ENCODE data around the gene TMC1.
"Not testable (repeated sequence)": the region's sequence is repeated elsewhere in the genome, so short reads cannot be mapped to it uniquely, and the experiment has no call there.

TMC1 gene

DNA sequence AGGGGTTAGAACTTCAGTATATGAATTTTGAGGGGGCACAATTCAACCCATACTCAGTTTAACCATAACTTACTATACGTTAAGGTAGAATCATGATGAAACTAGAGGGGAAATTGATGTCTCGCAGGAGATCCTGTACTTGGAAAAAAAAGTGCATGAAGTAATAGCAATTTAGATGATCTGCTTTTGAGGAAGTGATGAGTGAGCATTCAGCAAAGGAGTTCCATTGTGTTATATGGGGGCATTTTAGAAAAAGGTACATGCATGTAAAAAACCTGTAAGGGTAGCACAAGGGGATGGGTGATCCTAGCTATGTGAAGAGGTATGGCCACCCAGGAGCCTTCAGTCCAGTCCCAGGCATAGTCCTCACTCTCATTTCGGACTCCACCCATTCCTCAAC is 14.8 kb upstream of the TMC1 start:
- H3K14ac ChIP-seq (ENCODE audit: low read length in 2 of 2) = no peak overlapping the region
- H3K36me3 ChIP-seq (ENCODE audit: control insufficient read depth in 1 of 2, insufficient read depth in 2 of 2, low read depth in 1 of 2, low read length in 2 of 2) = no peaks in the 10 kb centered on the region
- H4K8ac ChIP-seq (ENCODE audit: low read length) = no peak overlapping the region
- H2BK15ac ChIP-seq (ENCODE audit: low read depth, poor library complexity, severe bottlenecking) = no peak overlapping the region
- no peak overlapping the region for H2AFZ ChIP-seq (ENCODE audit: low read depth, low read length)
- H3K4me2 ChIP-seq (ENCODE audit: low read length, poor library complexity, severe bottlenecking) = no peak overlapping the region
- H3K18ac ChIP-seq (ENCODE audit: low read depth in 1 of 2, low read length in 2 of 2) = no peak overlapping the region
- no peak overlapping the region for H4K91ac ChIP-seq (ENCODE audit: low read length)
- no peaks in the 10 kb centered on the region for H3K4me1 ChIP-seq (ENCODE audit: control insufficient read depth, insufficient read depth, low read depth, low read length)
- no peak for DNase-seq
- H3K9me3 ChIP-seq (ENCODE audit: control insufficient read depth, low read length) = no peaks in the 10 kb centered on the region
- no peak overlapping the region for H2BK120ac ChIP-seq (ENCODE audit: low read depth, low read length)
- H3K9ac ChIP-seq (ENCODE audit: low read length) = no peak overlapping the region
- WGBS = 97% methylated on average over 3 of the region's 3 CpGs
- no peaks in the 10 kb centered on the region for H3K79me1 ChIP-seq (replicated peaks; ENCODE audit: low read length, poor library complexity, severe bottlenecking)
- H3K23ac ChIP-seq (ENCODE audit: low read length in 2 of 2) = no peak overlapping the region
- H2AK5ac ChIP-seq (ENCODE audit: low read length, severe bottlenecking) = no peak overlapping the region
- H3K4me3 ChIP-seq (ENCODE audit: insufficient read depth in 1 of 2, low read depth in 1 of 2, low read length in 2 of 2) = no peak overlapping the region
- H3K27me3 ChIP-seq (ENCODE audit: control insufficient read depth in 1 of 2, insufficient read depth in 1 of 2, low read length in 2 of 2) = no peaks in the 10 kb centered on the region
- no peak overlapping the region for H3K4ac ChIP-seq (ENCODE audit: low read depth in 1 of 2, low read length in 2 of 2)
- no peak overlapping the region for H2BK12ac ChIP-seq (ENCODE audit: low read length in 2 of 2)
- H3K27ac ChIP-seq (ENCODE audit: low read length, poor library complexity, severe bottlenecking) = no peak overlapping the region
- H2BK5ac ChIP-seq (ENCODE audit: low read depth, low read length, poor library complexity, severe bottlenecking) = no peak overlapping the region

DNA sequence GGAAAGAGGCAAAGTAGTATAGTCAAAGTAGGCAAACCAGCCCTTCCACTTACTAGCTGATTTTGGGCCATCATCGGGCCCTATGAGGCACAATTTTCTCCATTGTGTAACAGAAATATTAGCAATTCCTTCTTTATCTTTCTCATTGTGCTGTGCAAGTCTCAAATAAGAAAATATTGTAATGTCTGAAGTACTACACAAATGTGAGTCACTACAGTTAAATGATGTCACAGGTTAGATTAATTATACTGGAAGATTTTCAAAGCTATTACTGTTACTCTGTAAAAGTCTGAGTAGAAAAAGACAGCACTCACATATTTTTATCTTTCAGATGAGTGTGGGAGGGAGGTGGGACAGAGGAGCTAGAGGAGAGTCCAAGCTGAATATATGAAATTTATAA is 12.4 kb upstream of the TMC1 start:
- H3K79me1 ChIP-seq (replicated peaks; ENCODE audit: low read length, poor library complexity, severe bottlenecking) = no peaks in the 10 kb centered on the region
- no peak overlapping the region for H3K4ac ChIP-seq (ENCODE audit: low read depth in 1 of 2, low read length in 2 of 2)
- H3K27me3 ChIP-seq (ENCODE audit: control insufficient read depth in 1 of 2, insufficient read depth in 1 of 2, low read length in 2 of 2) = no peaks in the 10 kb centered on the region
- H4K8ac ChIP-seq (ENCODE audit: low read length) = no peak overlapping the region
- no CpG with 5 or more reads among the region's 1 CpG for WGBS
- H3K14ac ChIP-seq (ENCODE audit: low read length in 2 of 2) = no peak overlapping the region
- H3K9ac ChIP-seq (ENCODE audit: low read length) = peak overlapping the region; percentile 79
- H2AK5ac ChIP-seq (ENCODE audit: low read length, severe bottlenecking) = no peak overlapping the region
- no peak overlapping the region for H2AFZ ChIP-seq (ENCODE audit: low read depth, low read length)
- H3K4me2 ChIP-seq (ENCODE audit: low read length, poor library complexity, severe bottlenecking) = no peak overlapping the region
- DNase-seq = peak; percentile 34
- H2BK120ac ChIP-seq (ENCODE audit: low read depth, low read length) = no peak overlapping the region
- no peak overlapping the region for H2BK12ac ChIP-seq (ENCODE audit: low read length in 2 of 2)
- no peak overlapping the region for H2BK5ac ChIP-seq (ENCODE audit: low read depth, low read length, poor library complexity, severe bottlenecking)
- H3K4me3 ChIP-seq (ENCODE audit: insufficient read depth in 1 of 2, low read depth in 1 of 2, low read length in 2 of 2) = no peak overlapping the region
- no peak overlapping the region for H3K18ac ChIP-seq (ENCODE audit: low read depth in 1 of 2, low read length in 2 of 2)
- peak overlapping the region; percentile 49 for H3K27ac ChIP-seq (ENCODE audit: low read length, poor library complexity, severe bottlenecking)
- H4K91ac ChIP-seq (ENCODE audit: low read length) = no peak overlapping the region
- no peak overlapping the region for H2BK15ac ChIP-seq (ENCODE audit: low read depth, poor library complexity, severe bottlenecking)
- no peaks in the 10 kb centered on the region for H3K36me3 ChIP-seq (ENCODE audit: control insufficient read depth in 1 of 2, insufficient read depth in 2 of 2, low read depth in 1 of 2, low read length in 2 of 2)
- no peaks in the 10 kb centered on the region for H3K9me3 ChIP-seq (ENCODE audit: control insufficient read depth, low read length)
- H3K4me1 ChIP-seq (ENCODE audit: control insufficient read depth, insufficient read depth, low read depth, low read length) = no peaks in the 10 kb centered on the region
- no peak overlapping the region for H3K23ac ChIP-seq (ENCODE audit: low read length in 2 of 2)

DNA sequence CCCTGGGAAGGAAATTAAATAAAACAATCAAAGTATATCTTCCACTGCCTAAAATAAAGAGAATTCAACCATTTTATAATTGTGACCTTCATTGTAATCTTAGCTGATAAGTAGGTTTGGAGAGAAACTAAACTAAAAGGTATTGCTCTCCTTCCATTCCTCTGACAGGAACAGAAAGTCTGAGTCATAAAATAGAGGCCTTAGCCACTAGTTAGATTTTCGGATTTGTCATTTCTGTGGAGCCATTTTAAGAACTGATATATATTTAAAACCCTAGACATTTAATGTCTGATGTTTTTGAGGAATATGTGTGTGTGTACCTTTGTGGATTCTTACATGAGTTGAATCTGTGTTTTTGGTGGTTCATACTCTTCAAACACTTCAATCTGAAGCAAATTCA is 11.8 kb upstream of the TMC1 start:
- Histone ChIP-seq H3K27ac (ENCODE audit: low read length, poor library complexity, severe bottlenecking) (no peak overlapping the region), H3K4ac (ENCODE audit: low read depth in 1 of 2, low read length in 2 of 2) (no peak overlapping the region), H3K4me1 (ENCODE audit: control insufficient read depth, insufficient read depth, low read depth, low read length) (no peaks in the 10 kb centered on the region), H2BK120ac (ENCODE audit: low read depth, low read length) (no peak overlapping the region), H3K27me3 (ENCODE audit: control insufficient read depth in 1 of 2, insufficient read depth in 1 of 2, low read length in 2 of 2) (no peaks in the 10 kb centered on the region), H2BK12ac (ENCODE audit: low read length in 2 of 2) (no peak overlapping the region), H4K91ac (ENCODE audit: low read length) (no peak overlapping the region), H4K8ac (ENCODE audit: low read length) (no peak overlapping the region), H2AFZ (ENCODE audit: low read depth, low read length) (no peak overlapping the region), H3K4me3 (ENCODE audit: insufficient read depth in 1 of 2, low read depth in 1 of 2, low read length in 2 of 2) (no peak overlapping the region), H3K14ac (ENCODE audit: low read length in 2 of 2) (no peak overlapping the region), H3K18ac (ENCODE audit: low read depth in 1 of 2, low read length in 2 of 2) (no peak overlapping the region), H3K4me2 (ENCODE audit: low read length, poor library complexity, severe bottlenecking) (no peak overlapping the region), H3K36me3 (ENCODE audit: control insufficient read depth in 1 of 2, insufficient read depth in 2 of 2, low read depth in 1 of 2, low read length in 2 of 2) (no peaks in the 10 kb centered on the region), H3K79me1 (replicated peaks; ENCODE audit: low read length, poor library complexity, severe bottlenecking) (no peaks in the 10 kb centered on the region), H3K9me3 (ENCODE audit: control insufficient read depth, low read length) (no peaks in the 10 kb centered on the region), H2AK5ac (ENCODE audit: low read length, severe bottlenecking) (no peak overlapping the region), H3K9ac (ENCODE audit: low read length) (peak overlapping the region; percentile 79), H2BK15ac (ENCODE audit: low read depth, poor library complexity, severe bottlenecking) (no peak overlapping the region), H2BK5ac (ENCODE audit: low read depth, low read length, poor library complexity, severe bottlenecking) (no peak overlapping the region), H3K23ac (ENCODE audit: low read length in 2 of 2) (no peak overlapping the region)
- peak; percentile 46 for DNase-seq
- no CpG with 5 or more reads among the region's 1 CpG for WGBS

DNA sequence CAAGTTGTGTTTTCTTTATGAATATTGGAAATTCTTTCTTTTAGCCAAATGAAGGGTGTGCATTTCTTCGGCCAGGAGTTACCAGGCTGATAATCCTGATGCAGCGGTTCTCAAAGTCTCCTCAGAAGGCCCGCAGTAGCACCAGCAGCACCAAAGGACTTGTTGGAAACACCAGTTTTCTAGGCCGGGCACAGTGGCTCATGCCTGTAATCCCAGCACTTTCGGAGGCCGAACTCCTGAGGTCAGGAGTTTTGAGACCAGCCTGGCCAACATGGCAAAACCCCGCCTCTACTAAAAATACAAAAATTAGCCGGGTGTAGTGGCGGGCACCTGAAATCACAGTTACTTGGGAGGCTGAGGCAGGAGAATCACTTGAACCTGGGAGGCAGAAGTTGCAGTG is 397 bp upstream of the TMC1 start:
- 98% methylated on average over 9 of the region's 9 CpGs for WGBS
- H3K4ac ChIP-seq (ENCODE audit: low read depth in 1 of 2, low read length in 2 of 2) = not testable (repeated sequence)

More for the DNA sequence above, 397 bp upstream of the TMC1 start:
- H4K91ac ChIP-seq (ENCODE audit: low read length); DNase-seq; H3K4me1 ChIP-seq (ENCODE audit: control insufficient read depth, insufficient read depth, low read depth, low read length); H3K14ac ChIP-seq (ENCODE audit: low read length in 2 of 2); H3K79me1 ChIP-seq (replicated peaks; ENCODE audit: low read length, poor library complexity, severe bottlenecking); H3K36me3 ChIP-seq (ENCODE audit: control insufficient read depth in 1 of 2, insufficient read depth in 2 of 2, low read depth in 1 of 2, low read length in 2 of 2); H2AK5ac ChIP-seq (ENCODE audit: low read length, severe bottlenecking); H3K4me3 ChIP-seq (ENCODE audit: insufficient read depth in 1 of 2, low read depth in 1 of 2, low read length in 2 of 2); H3K4me2 ChIP-seq (ENCODE audit: low read length, poor library complexity, severe bottlenecking); H2BK120ac ChIP-seq (ENCODE audit: low read depth, low read length); H3K27ac ChIP-seq (ENCODE audit: low read length, poor library complexity, severe bottlenecking); H3K9ac ChIP-seq (ENCODE audit: low read length); H2BK12ac ChIP-seq (ENCODE audit: low read length in 2 of 2); H2BK15ac ChIP-seq (ENCODE audit: low read depth, poor library complexity, severe bottlenecking); H3K18ac ChIP-seq (ENCODE audit: low read depth in 1 of 2, low read length in 2 of 2); H2AFZ ChIP-seq (ENCODE audit: low read depth, low read length); H2BK5ac ChIP-seq (ENCODE audit: low read depth, low read length, poor library complexity, severe bottlenecking); H3K27me3 ChIP-seq (ENCODE audit: control insufficient read depth in 1 of 2, insufficient read depth in 1 of 2, low read length in 2 of 2); H3K9me3 ChIP-seq (ENCODE audit: control insufficient read depth, low read length); H3K23ac ChIP-seq (ENCODE audit: low read length in 2 of 2); H4K8ac ChIP-seq (ENCODE audit: low read length): not testable (repeated sequence)

Data from mesenchymal stem cell (in vitro differentiated cells and primary cell).